Measurements from ENCODE around the gene ZKSCAN7.
A peak's percentile ranks its signal among the peaks of the same experiment; 100 is the strongest.

ZKSCAN7 gene

DNA sequence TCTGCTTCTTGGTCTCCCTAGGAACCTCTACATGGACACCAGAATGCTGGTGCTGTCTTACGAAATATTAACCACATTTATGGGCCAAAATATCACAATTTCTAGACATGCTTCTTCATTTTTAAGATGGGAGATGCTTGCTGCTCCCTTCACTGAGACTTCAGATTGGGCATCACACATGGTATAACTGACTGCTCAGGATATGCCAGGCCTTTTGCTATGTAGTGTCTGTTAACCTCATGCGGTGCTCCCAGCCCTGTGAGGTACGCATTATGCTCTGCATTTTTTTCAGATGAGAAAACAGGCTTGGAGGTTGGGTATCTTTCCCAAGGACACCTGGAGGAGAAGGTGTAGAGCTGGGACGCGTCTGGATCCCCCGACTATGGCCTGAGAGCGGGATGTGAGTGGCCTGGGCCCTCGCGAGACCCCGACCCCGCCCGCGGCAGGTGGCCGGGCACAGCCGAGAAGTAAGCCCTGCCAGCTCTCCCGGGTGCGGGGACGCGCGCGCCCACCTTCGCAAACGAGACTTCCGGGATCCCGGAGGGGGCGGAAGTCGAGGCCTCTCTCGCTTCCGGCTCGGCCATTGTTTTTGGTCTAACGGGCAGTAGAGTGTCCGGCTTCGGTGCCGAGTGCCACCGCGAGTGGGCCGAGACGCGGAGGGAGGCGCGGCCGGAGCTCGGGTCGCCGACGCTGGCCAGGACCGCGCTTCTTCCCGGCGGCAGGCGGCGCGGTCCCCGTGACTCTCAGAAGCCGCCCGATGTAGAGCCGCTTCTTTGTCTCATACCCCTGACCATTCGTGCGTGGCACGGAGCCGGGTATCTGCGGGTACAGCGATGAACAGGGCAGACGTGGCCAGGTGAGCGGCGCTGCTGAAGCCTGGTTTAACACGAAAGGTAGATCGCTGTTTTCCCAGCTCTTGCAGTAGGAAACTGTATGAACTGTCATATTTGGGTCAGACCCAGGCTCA lies at the start of gene ZKSCAN7:
ZKSCAN7 (plus strand) TSS at position 568 of the 967 bp plus-strand sequence. CDS start 1,855 bp downstream, outside the sequence.
- peak; percentile 72 for DNase-seq (ENCODE audit: low read depth)
- peak within 1 kb of the TSS; percentile 95 for H3K4me3 ChIP-seq (ENCODE audit: low read depth, low read length)
- TF ChIP-seq CTCF (IDR thresholded peaks at IDR 0.05; ENCODE audit: insufficient read depth, low read depth, low read length, missing control alignments): no peak

- no peak for DNase-seq (ENCODE audit: low read depth)
- H3K4me3 ChIP-seq (ENCODE audit: low read depth, low read length): no peak overlapping the region
- TF ChIP-seq CTCF (IDR thresholded peaks at IDR 0.05; ENCODE audit: insufficient read depth, low read depth, low read length, missing control alignments): no peak
Observed at GRCh38 chr3:44506556-44506955, 48.4 kb upstream of the ZKSCAN7 start.

GRCh38 chr3:44506961-44507360 lies 48.0 kb upstream of the ZKSCAN7 start:
- no peak for DNase-seq (ENCODE audit: low read depth)
- H3K4me3 ChIP-seq (ENCODE audit: low read depth, low read length): no peak overlapping the region
- no peak for TF ChIP-seq CTCF (IDR thresholded peaks at IDR 0.05; ENCODE audit: insufficient read depth, low read depth, low read length, missing control alignments)

- DNase-seq (ENCODE audit: low read depth): peak; percentile 10
- TF ChIP-seq CTCF (IDR thresholded peaks at IDR 0.05; ENCODE audit: insufficient read depth, low read depth, low read length, missing control alignments): no peak
- peak overlapping the region; percentile 80 for H3K4me3 ChIP-seq (ENCODE audit: low read depth, low read length)
Observed at GRCh38 chr3:44509393-44509921, 45.5 kb upstream of the ZKSCAN7 start.

DNA sequence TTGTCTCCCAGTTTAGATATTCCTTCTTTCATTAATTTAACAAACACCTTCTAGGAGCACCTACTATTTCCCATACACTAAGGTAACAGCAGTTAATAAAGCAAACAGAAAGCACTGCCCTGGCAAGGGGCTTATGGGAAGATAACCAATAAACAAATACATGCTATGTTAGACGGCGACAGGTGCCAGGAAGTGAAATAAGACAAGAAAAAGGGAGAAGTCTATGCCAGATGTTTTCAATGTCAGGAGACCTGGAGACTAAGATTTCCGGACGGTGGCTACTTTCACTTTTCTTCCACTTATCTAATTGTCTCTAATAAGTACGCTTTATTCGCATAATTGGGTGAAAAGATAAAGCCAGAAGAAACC lies 45.0 kb upstream of the ZKSCAN7 start:
- peak; percentile 57 for DNase-seq (ENCODE audit: low read depth)
- H3K4me3 ChIP-seq (ENCODE audit: low read depth, low read length): peak overlapping the region; percentile 80
- TF ChIP-seq CTCF (IDR thresholded peaks at IDR 0.05; ENCODE audit: insufficient read depth, low read depth, low read length, missing control alignments): no peak

- no peak for TF ChIP-seq CTCF (IDR thresholded peaks at IDR 0.05; ENCODE audit: insufficient read depth, low read depth, low read length, missing control alignments)
- no peak for DNase-seq (ENCODE audit: low read depth)
- peak overlapping the region; percentile 80 for H3K4me3 ChIP-seq (ENCODE audit: low read depth, low read length)
Observed at GRCh38 chr3:44511238-44511566, 43.8 kb upstream of the ZKSCAN7 start.

Measured in GM12865 (cell line).